Measurements from ENCODE around the gene MIB2. TPM values are rescaled to one million over a fixed set of nuclear protein-coding genes. Genes with fewer than 3 reads are reported as not detected.
"Not testable (repeated sequence)": the region's sequence is repeated elsewhere in the genome, so short reads cannot be mapped to it uniquely, and the experiment has no call there.

MIB2 gene
- total and polyA plus RNA-seq, 4 donors, result 20.4 to 220 (median 61.4) TPM

- peak; percentile 44 to 71 for DNase-seq
- 91% methylated on average over 31 to 37 of the region's 37 CpGs for WGBS, 2 donors
- H3K4me3 ChIP-seq (ENCODE audit: low read length in 2 of 2); ATAC-seq (ENCODE audit: low FRiP score); H3K27ac ChIP-seq (ENCODE audit: low read depth in 1 of 2, low read length in 2 of 2); H3K27me3 ChIP-seq (ENCODE audit: control insufficient read depth in 1 of 2, insufficient read depth in 2 of 2, low read length in 1 of 2); H3K4me1 ChIP-seq (ENCODE audit: control insufficient read depth in 1 of 2, insufficient read depth in 2 of 2, low read length in 2 of 2); H3K36me3 ChIP-seq (ENCODE audit: control insufficient read depth in 1 of 2, insufficient read depth in 2 of 2, low read length in 1 of 2); H3K9me3 ChIP-seq (ENCODE audit: control insufficient read depth, low read length); intact Hi-C loops (cut with DNase I): not testable (repeated sequence)
Measured at GRCh38 chr1:1636621-1637478, 21.6 kb downstream of the MIB2 start.

GRCh38 chr1:1637479-1637875 is 22.2 kb downstream of the MIB2 start:
- H3K36me3 ChIP-seq (ENCODE audit: control insufficient read depth in 1 of 2, insufficient read depth in 2 of 2, low read length in 1 of 2); intact Hi-C loops (cut with DNase I); H3K27ac ChIP-seq (ENCODE audit: low read depth in 1 of 2, low read length in 2 of 2); H3K27me3 ChIP-seq (ENCODE audit: control insufficient read depth in 1 of 2, insufficient read depth in 2 of 2, low read length in 1 of 2); H3K4me3 ChIP-seq (ENCODE audit: low read length in 2 of 2); H3K4me1 ChIP-seq (ENCODE audit: control insufficient read depth in 1 of 2, insufficient read depth in 2 of 2, low read length in 2 of 2); ATAC-seq (ENCODE audit: low FRiP score); H3K9me3 ChIP-seq (ENCODE audit: control insufficient read depth, low read length): not testable (repeated sequence)
- WGBS, 2 donors, result 84 to 85% methylated on average over 13 to 14 of the region's 14 CpGs
- DNase-seq, result peak; percentile 30 to 62

- H3K9me3 ChIP-seq (ENCODE audit: control insufficient read depth, low read length); H3K27me3 ChIP-seq (ENCODE audit: control insufficient read depth in 1 of 2, insufficient read depth in 2 of 2, low read length in 1 of 2); H3K4me1 ChIP-seq (ENCODE audit: control insufficient read depth in 1 of 2, insufficient read depth in 2 of 2, low read length in 2 of 2); ATAC-seq (ENCODE audit: low FRiP score); H3K4me3 ChIP-seq (ENCODE audit: low read length in 2 of 2); intact Hi-C loops (cut with DNase I); H3K36me3 ChIP-seq (ENCODE audit: control insufficient read depth in 1 of 2, insufficient read depth in 2 of 2, low read length in 1 of 2); H3K27ac ChIP-seq (ENCODE audit: low read depth in 1 of 2, low read length in 2 of 2): not testable (repeated sequence)
- peak; percentile 1 to 49 for DNase-seq
- 89 to 91% methylated on average over 8 to 9 of the region's 13 CpGs for WGBS, 2 donors
Measured at GRCh38 chr1:1638528-1638927, 23.2 kb downstream of the MIB2 start.

- ATAC-seq (ENCODE audit: low FRiP score); intact Hi-C loops (cut with DNase I); H3K36me3 ChIP-seq (ENCODE audit: control insufficient read depth in 1 of 2, insufficient read depth in 2 of 2, low read length in 1 of 2); H3K4me3 ChIP-seq (ENCODE audit: low read length in 2 of 2); H3K9me3 ChIP-seq (ENCODE audit: control insufficient read depth, low read length); H3K27ac ChIP-seq (ENCODE audit: low read depth in 1 of 2, low read length in 2 of 2); H3K4me1 ChIP-seq (ENCODE audit: control insufficient read depth in 1 of 2, insufficient read depth in 2 of 2, low read length in 2 of 2); H3K27me3 ChIP-seq (ENCODE audit: control insufficient read depth in 1 of 2, insufficient read depth in 2 of 2, low read length in 1 of 2): not testable (repeated sequence)
- 91 to 95% methylated on average over 12 to 16 of the region's 16 CpGs for WGBS, 2 donors
- DNase-seq, result peak; percentile 17 to 49
Measured at GRCh38 chr1:1639368-1639767, 24.1 kb downstream of the MIB2 start.

- H3K9me3 ChIP-seq (ENCODE audit: control insufficient read depth, low read length); H3K4me3 ChIP-seq (ENCODE audit: low read length in 2 of 2); H3K27me3 ChIP-seq (ENCODE audit: control insufficient read depth in 1 of 2, insufficient read depth in 2 of 2, low read length in 1 of 2); H3K36me3 ChIP-seq (ENCODE audit: control insufficient read depth in 1 of 2, insufficient read depth in 2 of 2, low read length in 1 of 2); H3K27ac ChIP-seq (ENCODE audit: low read depth in 1 of 2, low read length in 2 of 2); ATAC-seq (ENCODE audit: low FRiP score); H3K4me1 ChIP-seq (ENCODE audit: control insufficient read depth in 1 of 2, insufficient read depth in 2 of 2, low read length in 2 of 2); intact Hi-C loops (cut with DNase I): not testable (repeated sequence)
- DNase-seq, result peak; percentile 16 to 52
- 87 to 92% methylated on average over 3 to 19 of the region's 25 CpGs for WGBS, 2 donors
Measured at GRCh38 chr1:1640081-1640480, 24.8 kb downstream of the MIB2 start.

GRCh38 chr1:1640711-1641461 is 25.6 kb downstream of the MIB2 start:
- ATAC-seq (ENCODE audit: low FRiP score); H3K36me3 ChIP-seq (ENCODE audit: control insufficient read depth in 1 of 2, insufficient read depth in 2 of 2, low read length in 1 of 2); H3K4me1 ChIP-seq (ENCODE audit: control insufficient read depth in 1 of 2, insufficient read depth in 2 of 2, low read length in 2 of 2); H3K9me3 ChIP-seq (ENCODE audit: control insufficient read depth, low read length); H3K4me3 ChIP-seq (ENCODE audit: low read length in 2 of 2); intact Hi-C loops (cut with DNase I); H3K27me3 ChIP-seq (ENCODE audit: control insufficient read depth in 1 of 2, insufficient read depth in 2 of 2, low read length in 1 of 2); H3K27ac ChIP-seq (ENCODE audit: low read depth in 1 of 2, low read length in 2 of 2): not testable (repeated sequence)
- 92 to 95% methylated on average over 17 to 35 of the region's 38 CpGs for WGBS, 2 donors
- peak in 1 of 2 donors; percentile 15 for DNase-seq

- 89 to 91% methylated on average over 4 to 5 of the region's 5 CpGs for WGBS, 2 donors
- H3K36me3 ChIP-seq (ENCODE audit: control insufficient read depth in 1 of 2, insufficient read depth in 2 of 2, low read length in 1 of 2); H3K4me1 ChIP-seq (ENCODE audit: control insufficient read depth in 1 of 2, insufficient read depth in 2 of 2, low read length in 2 of 2); H3K27ac ChIP-seq (ENCODE audit: low read depth in 1 of 2, low read length in 2 of 2); ATAC-seq (ENCODE audit: low FRiP score); H3K27me3 ChIP-seq (ENCODE audit: control insufficient read depth in 1 of 2, insufficient read depth in 2 of 2, low read length in 1 of 2); intact Hi-C loops (cut with DNase I); H3K9me3 ChIP-seq (ENCODE audit: control insufficient read depth, low read length); H3K4me3 ChIP-seq (ENCODE audit: low read length in 2 of 2); DNase-seq: not testable (repeated sequence)
Measured at GRCh38 chr1:1646326-1646725, 31.0 kb downstream of the MIB2 start.

GRCh38 chr1:1647567-1648241 is 32.4 kb downstream of the MIB2 start:
- H3K4me1 ChIP-seq (ENCODE audit: control insufficient read depth in 1 of 2, insufficient read depth in 2 of 2, low read length in 2 of 2); intact Hi-C loops (cut with DNase I); H3K4me3 ChIP-seq (ENCODE audit: low read length in 2 of 2); H3K27ac ChIP-seq (ENCODE audit: low read depth in 1 of 2, low read length in 2 of 2); H3K9me3 ChIP-seq (ENCODE audit: control insufficient read depth, low read length); H3K27me3 ChIP-seq (ENCODE audit: control insufficient read depth in 1 of 2, insufficient read depth in 2 of 2, low read length in 1 of 2); ATAC-seq (ENCODE audit: low FRiP score); H3K36me3 ChIP-seq (ENCODE audit: control insufficient read depth in 1 of 2, insufficient read depth in 2 of 2, low read length in 1 of 2): not testable (repeated sequence)
- WGBS, 2 donors, result 93% methylated on average over 17 of the region's 17 CpGs
- peak; percentile 12 to 30 for DNase-seq

Data from aorta (tissue), 5 donors.